Fibroblast of gingiva (primary cell): ENCODE data around the gene MSGN1.

ENCODE experiments used
- DNase-seq: peaks from one replicate; pipeline ENCODE4 v3.0.0-alpha.2; 2011; ENCODE audit warnings: low read depth

MSGN1 gene

GRCh38 chr2:17816396-17817245, at the start of gene MSGN1:
MSGN1 (plus strand) TSS chr2:17816460; CDS start chr2:17816519, 59 bp downstream.
- DNase-seq = no peak

- no peak for DNase-seq
Observed at GRCh38 chr2:17768894-17769293, 47.4 kb upstream of the MSGN1 start.

- no peak for DNase-seq
Observed at GRCh38 chr2:17771956-17772355, 44.3 kb upstream of the MSGN1 start.

GRCh38 chr2:17772532-17772931, 43.7 kb upstream of the MSGN1 start:
- DNase-seq = no peak

- no peak for DNase-seq
Observed at GRCh38 chr2:17780546-17780945, 35.7 kb upstream of the MSGN1 start.

- no peak for DNase-seq
Observed at GRCh38 chr2:17781482-17781881, 34.8 kb upstream of the MSGN1 start.

GRCh38 chr2:17786727-17787126, 29.5 kb upstream of the MSGN1 start:
- no peak for DNase-seq

GRCh38 chr2:17788773-17789172, 27.5 kb upstream of the MSGN1 start:
- DNase-seq = no peak

GRCh38 chr2:17790536-17790935, 25.7 kb upstream of the MSGN1 start:
- no peak for DNase-seq

- peak; percentile 78 for DNase-seq
Observed at GRCh38 chr2:17791121-17791816, 25.0 kb upstream of the MSGN1 start.

GRCh38 chr2:17791817-17792130, 24.5 kb upstream of the MSGN1 start:
- no peak for DNase-seq

GRCh38 chr2:17792515-17792914, 23.7 kb upstream of the MSGN1 start:
- peak; percentile 22 for DNase-seq

- no peak for DNase-seq
Observed at GRCh38 chr2:17793296-17793695, 23.0 kb upstream of the MSGN1 start.

- no peak for DNase-seq
Observed at GRCh38 chr2:17793803-17794354, 22.4 kb upstream of the MSGN1 start.

GRCh38 chr2:17795309-17795708, 21.0 kb upstream of the MSGN1 start:
- DNase-seq = no peak

GRCh38 chr2:17798338-17798737, 17.9 kb upstream of the MSGN1 start:
- no peak for DNase-seq

- DNase-seq = no peak
Observed at GRCh38 chr2:17799301-17800120, 16.7 kb upstream of the MSGN1 start.

GRCh38 chr2:17800219-17800618, 16.0 kb upstream of the MSGN1 start:
- DNase-seq = no peak

- no peak for DNase-seq
Observed at GRCh38 chr2:17800693-17801458, 15.4 kb upstream of the MSGN1 start.

GRCh38 chr2:17803497-17803896, 12.8 kb upstream of the MSGN1 start:
- DNase-seq = no peak

- DNase-seq = no peak
Observed at GRCh38 chr2:17804358-17804757, 11.9 kb upstream of the MSGN1 start.

GRCh38 chr2:17805166-17805565, 11.1 kb upstream of the MSGN1 start:
- DNase-seq = no peak
